GM10248 (cell line): ENCODE results near the gene C4orf50.

ENCODE experiments used
- CTCF ChIA-PET: fragments of 300-600 bp; sonication (Branson Sonifier 250); formaldehyde crosslinking; extraction: SDS; loops from one replicate; lab custom pipeline; 2021; ENCODE audit warnings: antibody characterized with exemption; lab: Yijun Ruan, JAX
- POLR2A ChIA-PET: fragments of 350-650 bp; sonication (Branson Sonifier 250); formaldehyde crosslinking; extraction: SDS; loops from one replicate; lab custom pipeline; 2020; ENCODE audit warnings: antibody characterized with exemption; lab: Yijun Ruan, JAX
- DNase-seq: peaks from one replicate; pipeline ENCODE4 v3.0.0; 2012; ENCODE audit errors: extremely low spot score
- TF ChIP-seq, protein P1 (sequence below): IDR thresholded peaks from 2 replicates; pipeline ENCODE4 v1.5.1; 2012; ENCODE audit warnings: mild to moderate bottlenecking, low read depth; ENCODE audit errors: extremely low read depth, missing control alignments, control extremely low read depth

The C4orf50 gene

DNA sequence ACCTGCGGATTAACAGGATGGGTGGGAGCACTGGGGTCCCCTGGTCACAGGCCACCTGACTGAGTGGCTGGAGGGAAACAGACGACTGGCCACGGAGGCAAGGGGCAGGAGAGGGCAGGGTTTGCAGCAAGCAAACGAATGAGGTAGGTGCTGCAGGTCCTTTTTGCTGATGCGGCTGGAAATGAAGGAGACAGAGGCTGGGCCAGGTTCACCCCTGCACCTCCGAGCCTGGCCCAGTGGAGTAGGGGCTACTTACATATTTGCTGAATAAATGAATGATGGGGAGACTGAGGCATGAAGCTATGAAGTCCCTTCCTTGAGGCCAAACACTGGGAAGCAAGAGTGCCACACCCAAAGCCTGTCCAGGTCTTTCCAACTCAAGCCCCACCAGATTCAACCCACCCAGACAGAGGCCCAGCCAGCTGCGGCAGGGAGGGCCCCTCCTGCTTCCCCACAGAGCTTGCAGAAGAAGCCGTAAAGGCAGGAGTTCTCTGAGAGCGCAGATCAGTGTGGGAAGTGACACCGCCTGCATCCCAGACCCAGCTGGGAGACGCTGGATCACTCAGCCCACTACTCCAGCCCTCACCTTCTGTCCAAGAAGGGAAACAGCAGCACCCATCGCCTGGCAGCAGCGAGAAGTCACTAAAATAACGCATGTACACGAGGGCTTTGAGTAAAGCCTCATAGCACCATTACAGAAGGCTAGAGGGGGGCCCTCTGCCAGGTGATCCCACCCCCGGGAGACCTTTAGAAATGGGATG is 36.1 kb upstream of the C4orf50 start:
- CTCF ChIA-PET: no interaction called here
- TF ChIP-seq, protein P1, sequence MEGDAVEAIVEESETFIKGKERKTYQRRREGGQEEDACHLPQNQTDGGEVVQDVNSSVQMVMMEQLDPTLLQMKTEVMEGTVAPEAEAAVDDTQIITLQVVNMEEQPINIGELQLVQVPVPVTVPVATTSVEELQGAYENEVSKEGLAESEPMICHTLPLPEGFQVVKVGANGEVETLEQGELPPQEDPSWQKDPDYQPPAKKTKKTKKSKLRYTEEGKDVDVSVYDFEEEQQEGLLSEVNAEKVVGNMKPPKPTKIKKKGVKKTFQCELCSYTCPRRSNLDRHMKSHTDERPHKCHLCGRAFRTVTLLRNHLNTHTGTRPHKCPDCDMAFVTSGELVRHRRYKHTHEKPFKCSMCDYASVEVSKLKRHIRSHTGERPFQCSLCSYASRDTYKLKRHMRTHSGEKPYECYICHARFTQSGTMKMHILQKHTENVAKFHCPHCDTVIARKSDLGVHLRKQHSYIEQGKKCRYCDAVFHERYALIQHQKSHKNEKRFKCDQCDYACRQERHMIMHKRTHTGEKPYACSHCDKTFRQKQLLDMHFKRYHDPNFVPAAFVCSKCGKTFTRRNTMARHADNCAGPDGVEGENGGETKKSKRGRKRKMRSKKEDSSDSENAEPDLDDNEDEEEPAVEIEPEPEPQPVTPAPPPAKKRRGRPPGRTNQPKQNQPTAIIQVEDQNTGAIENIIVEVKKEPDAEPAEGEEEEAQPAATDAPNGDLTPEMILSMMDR: no peak
- POLR2A ChIA-PET: no interaction called here
- no peak for DNase-seq

DNA sequence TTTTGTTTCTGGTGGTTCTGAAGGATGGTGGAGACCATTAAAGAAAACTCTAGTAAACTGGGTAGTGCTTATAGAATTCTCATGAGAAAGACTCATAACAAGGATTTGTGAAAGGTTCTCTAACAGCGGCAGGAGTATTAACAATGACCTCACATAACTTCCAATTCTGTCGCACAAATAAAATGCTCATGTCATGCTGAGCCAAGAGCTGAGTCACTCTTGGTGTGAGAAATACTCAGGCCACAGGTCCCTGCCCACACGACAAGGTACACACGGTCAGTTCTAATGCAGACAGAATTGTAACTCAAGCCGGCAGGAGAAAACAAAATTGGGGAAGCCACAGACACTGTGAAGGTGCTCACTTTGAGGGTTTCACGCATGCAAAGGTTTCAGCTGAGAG is 34.4 kb upstream of the C4orf50 start:
- DNase-seq: no peak
- POLR2A ChIA-PET: no interaction called here
- TF ChIP-seq, protein P1: no peak
- CTCF ChIA-PET: no interaction called here

GRCh38 chr4:6050551-6050950 is 32.3 kb upstream of the C4orf50 start:
- ChIA-PET CTCF (no interaction called here), POLR2A (no interaction called here)
- TF ChIP-seq, protein P1: no peak
- DNase-seq: no peak

DNA sequence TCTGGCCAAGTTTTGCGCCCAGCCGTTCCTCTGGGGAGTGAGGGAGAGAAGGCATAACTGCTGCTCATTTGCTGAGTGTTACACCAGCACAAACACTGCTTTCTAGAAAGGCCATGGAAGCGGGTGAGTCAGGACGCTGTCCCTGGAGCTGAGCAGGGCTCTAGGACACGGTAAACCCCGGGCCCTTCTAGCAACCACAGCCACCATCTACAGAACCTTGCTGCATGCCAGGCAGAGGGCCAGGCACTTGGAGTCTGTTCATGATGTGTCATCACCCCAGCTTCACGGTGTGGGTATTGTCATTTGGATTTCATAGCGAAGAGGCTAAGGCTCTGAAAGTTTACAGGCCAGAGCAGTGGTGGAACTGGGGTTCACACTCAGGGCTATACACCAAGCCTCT is 31.8 kb upstream of the C4orf50 start:
- TF ChIP-seq, protein P1: no peak
- ChIA-PET CTCF (no interaction called here), POLR2A (no interaction called here)
- DNase-seq: no peak

DNA sequence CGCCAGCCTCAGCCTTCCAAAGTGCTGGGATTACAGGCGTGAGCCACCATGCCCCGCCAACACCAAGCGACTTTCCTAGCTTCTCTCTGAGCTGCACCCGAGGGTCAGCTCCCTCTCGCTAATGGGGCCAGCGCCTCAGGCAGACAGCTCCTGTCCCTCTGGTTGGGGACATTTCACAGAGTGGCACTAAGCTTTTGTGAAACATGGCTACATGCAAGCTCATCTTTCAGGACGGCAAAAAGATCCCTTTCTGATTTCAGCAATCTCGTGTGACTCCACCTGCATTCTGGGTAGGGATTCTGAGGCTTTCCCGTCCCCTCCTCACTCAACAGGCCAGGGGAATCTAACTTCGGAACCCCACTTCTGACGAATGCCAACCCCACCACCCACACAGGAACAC is 31.0 kb upstream of the C4orf50 start:
- no peak for DNase-seq
- CTCF ChIA-PET: interaction anchor here (0.9 kb wide), 1 partner anchor 28 kb away, joined by 3 read pairs; no protein-coding TSS in a partner anchor

GRCh38 chr4:6048537-6048936 is 30.3 kb upstream of the C4orf50 start:
- ChIA-PET CTCF (no interaction called here), POLR2A (no interaction called here)
- DNase-seq: no peak
- TF ChIP-seq, protein P1: no peak

More for the DNA sequence above, 31.0 kb upstream of the C4orf50 start:
- POLR2A ChIA-PET: no interaction called here
- TF ChIP-seq, protein P1: no peak
